HG03025 (cell line): ENCODE data around the gene RNH1.

ENCODE experiments used
- ATAC-seq: cut with Tn5 transposase; IDR thresholded peaks from one replicate; pipeline ENCODE4 v1.9.1; 2021; ENCODE audit warnings: mild to moderate bottlenecking, moderate library complexity; ENCODE audit not compliant: unreplicated experiment, low FRiP score

The RNH1 gene

GRCh38 chr11:537622-538430, 30.8 kb upstream of the RNH1 start:
- no peak for ATAC-seq

DNA sequence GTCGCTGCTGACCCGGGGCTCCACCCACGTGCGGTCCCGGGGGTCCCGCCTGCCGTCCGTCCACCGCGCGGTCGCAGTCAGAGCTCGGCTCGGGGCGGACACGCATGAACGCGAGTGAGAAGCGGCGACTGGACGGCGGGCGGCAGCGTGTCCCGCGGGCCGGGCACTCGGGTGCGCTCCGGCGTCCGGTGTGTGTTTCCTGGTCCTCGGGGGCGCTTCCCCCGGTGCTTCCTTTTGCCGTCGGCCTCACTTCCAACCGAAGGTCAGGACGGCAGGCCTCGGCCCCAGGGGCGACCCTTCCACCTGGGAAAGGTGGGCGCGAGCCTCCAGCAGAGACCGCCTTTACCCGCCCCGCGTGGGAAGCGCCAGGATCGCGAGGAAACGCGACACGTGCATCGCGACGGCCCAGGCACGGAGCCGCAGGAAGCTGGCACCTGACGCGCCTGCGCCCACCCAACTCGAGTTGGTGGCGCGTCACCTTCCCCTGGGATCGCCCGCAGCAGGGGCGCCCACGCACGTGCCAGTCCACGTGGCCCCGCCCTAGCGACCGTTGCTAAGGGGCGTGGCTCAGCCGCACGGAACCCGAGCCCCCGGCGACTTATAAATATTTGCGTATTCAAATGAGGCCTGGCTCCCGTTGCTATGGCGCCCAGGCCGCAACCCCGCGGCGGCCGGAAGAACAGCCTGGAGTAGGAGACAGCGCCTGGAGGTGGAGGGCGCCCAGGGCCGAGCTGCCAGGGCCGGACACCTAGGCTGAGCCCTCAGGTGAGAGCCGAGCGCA, 30.0 kb upstream of the RNH1 start, which contains the start of gene LRRC56:
Gene LRRC56, plus strand, starts transcription at position 687 of the 781 bp plus-strand sequence. CDS start 3,158 bp downstream, outside the sequence.
- ATAC-seq: peak; percentile 40

- ATAC-seq: peak; percentile 61
Measured at GRCh38 chr11:535519-536454, 28.7 kb upstream of the RNH1 start, which contains the start of gene HRAS. TSS of gene HRAS (minus strand) at chr11:535576.

GRCh38 chr11:535210-535518, 28.1 kb upstream of the RNH1 start:
- no peak for ATAC-seq

GRCh38 chr11:534396-535209, 27.6 kb upstream of the RNH1 start:
- peak; percentile 4 for ATAC-seq

DNA sequence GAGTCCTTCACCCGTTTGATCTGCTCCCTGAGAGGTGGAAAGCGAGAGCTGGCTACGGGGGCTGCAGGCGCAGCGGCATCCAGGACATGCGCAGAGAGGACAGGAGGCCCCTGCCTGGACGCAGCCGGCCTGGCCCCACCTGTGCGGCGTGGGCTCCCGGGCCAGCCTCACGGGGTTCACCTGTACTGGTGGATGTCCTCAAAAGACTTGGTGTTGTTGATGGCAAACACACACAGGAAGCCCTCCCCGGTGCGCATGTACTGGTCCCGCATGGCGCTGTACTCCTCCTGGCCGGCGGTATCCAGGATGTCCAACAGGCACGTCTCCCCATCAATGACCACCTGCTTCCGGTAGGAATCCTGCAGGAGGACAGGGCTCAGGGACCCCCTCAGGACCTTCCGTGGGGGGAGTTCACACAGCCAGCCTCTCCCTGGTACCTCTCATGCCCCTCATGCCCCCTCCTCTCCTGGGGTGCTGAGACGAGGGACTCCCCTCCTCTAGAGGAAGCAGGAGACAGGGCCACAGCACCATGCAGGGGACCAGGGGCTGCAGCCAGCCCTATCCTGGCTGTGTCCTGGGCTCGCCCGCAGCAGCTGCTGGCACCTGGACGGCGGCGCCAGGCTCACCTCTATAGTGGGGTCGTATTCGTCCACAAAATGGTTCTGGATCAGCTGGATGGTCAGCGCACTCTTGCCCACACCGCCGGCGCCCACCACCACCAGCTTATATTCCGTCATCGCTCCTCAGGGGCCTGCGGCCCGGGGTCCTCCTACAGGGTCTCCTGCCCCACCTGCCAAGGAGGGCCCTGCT, 26.7 kb upstream of the RNH1 start:
- ATAC-seq: no peak

- no peak for ATAC-seq
Measured at GRCh38 chr11:532986-533585, 26.0 kb upstream of the RNH1 start.

DNA sequence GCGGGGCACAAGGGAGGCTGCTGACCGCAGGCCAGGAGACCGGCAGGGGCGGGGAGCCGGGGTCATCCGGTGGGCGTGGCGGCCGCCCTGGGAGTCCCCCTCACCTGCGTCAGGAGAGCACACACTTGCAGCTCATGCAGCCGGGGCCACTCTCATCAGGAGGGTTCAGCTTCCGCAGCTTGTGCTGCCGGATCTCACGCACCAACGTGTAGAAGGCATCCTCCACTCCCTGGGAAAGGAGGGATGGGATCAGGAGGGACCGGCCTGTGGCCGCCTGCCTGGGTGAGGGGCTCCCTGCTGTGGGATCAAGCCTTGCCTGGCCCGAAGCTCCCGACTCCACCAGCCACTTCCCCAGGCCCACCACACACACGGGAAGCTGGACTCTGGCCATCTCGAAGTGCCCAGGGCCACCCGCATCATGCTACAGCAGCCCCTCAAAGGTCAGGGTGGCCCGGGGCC, 25.5 kb upstream of the RNH1 start:
- no peak for ATAC-seq

- ATAC-seq: no peak
Measured at GRCh38 chr11:531919-532526, 25.0 kb upstream of the RNH1 start.

GRCh38 chr11:530960-531831, 24.2 kb upstream of the RNH1 start:
- no peak for ATAC-seq

GRCh38 chr11:529728-530411, 22.8 kb upstream of the RNH1 start:
- ATAC-seq: no peak

GRCh38 chr11:528815-529727, 22.0 kb upstream of the RNH1 start:
- ATAC-seq: no peak

- no peak for ATAC-seq
Measured at GRCh38 chr11:528166-528814, 21.2 kb upstream of the RNH1 start.

DNA sequence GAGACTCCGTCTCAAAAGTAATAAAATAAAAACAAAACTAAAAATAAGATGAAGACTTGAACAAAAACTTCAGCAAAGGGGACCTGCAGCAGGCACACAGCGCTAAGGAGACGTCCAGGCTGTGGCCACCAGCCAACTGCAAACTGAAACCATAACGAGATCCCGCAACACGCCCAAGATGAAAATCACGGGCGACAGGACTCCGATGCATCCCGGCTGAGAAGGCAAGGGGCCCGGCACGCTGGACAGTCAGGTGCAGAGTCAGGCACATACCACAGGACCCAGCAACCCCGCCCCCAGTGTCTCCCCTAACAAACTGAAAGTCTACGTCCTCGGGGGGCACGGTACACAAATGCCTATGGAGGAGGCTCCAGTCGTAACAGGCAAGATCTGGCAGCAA, 19.1 kb upstream of the RNH1 start:
- no peak for ATAC-seq

GRCh38 chr11:521177-521688, 14.2 kb upstream of the RNH1 start:
- no peak for ATAC-seq
